ENCODE results near the gene DPPA2. TPM values are rescaled to one million over a fixed set of nuclear protein-coding genes. Genes with fewer than 3 reads are reported as not detected.

DPPA2 gene
- total and polyA plus RNA-seq, 12 donors, result not detected

- intact Hi-C loops (cut with DNase I), result no loop called here
- no peak for TF ChIP-seq POLR2A (IDR thresholded peaks at IDR 0.05)
- TF ChIP-seq, protein P1, sequence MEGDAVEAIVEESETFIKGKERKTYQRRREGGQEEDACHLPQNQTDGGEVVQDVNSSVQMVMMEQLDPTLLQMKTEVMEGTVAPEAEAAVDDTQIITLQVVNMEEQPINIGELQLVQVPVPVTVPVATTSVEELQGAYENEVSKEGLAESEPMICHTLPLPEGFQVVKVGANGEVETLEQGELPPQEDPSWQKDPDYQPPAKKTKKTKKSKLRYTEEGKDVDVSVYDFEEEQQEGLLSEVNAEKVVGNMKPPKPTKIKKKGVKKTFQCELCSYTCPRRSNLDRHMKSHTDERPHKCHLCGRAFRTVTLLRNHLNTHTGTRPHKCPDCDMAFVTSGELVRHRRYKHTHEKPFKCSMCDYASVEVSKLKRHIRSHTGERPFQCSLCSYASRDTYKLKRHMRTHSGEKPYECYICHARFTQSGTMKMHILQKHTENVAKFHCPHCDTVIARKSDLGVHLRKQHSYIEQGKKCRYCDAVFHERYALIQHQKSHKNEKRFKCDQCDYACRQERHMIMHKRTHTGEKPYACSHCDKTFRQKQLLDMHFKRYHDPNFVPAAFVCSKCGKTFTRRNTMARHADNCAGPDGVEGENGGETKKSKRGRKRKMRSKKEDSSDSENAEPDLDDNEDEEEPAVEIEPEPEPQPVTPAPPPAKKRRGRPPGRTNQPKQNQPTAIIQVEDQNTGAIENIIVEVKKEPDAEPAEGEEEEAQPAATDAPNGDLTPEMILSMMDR (IDR thresholded peaks at IDR 0.05), result no peak
- no peak overlapping the region for H3K27ac ChIP-seq
- no peak for DNase-seq
- H3K36me3 ChIP-seq (replicated peaks in 1 of 2), result no peaks in the 10 kb centered on the region
- H3K9me3 ChIP-seq (replicated peaks in 1 of 3), result no peaks in the 10 kb centered on the region
- WGBS, 4 donors, result 77 to 89% (median 81%) methylated on average over 5 of the region's 5 CpGs
- H3K4me3 ChIP-seq, result no peak overlapping the region
- H3K27me3 ChIP-seq, result no peaks in the 10 kb centered on the region
- peaks cover 0 to 7% of the 10 kb centered on the region in 2 donors for H3K4me1 ChIP-seq (replicated peaks in 1 of 2)
Measured at GRCh38 chr3:109331692-109332091, 15.4 kb upstream of the DPPA2 start.

DNA sequence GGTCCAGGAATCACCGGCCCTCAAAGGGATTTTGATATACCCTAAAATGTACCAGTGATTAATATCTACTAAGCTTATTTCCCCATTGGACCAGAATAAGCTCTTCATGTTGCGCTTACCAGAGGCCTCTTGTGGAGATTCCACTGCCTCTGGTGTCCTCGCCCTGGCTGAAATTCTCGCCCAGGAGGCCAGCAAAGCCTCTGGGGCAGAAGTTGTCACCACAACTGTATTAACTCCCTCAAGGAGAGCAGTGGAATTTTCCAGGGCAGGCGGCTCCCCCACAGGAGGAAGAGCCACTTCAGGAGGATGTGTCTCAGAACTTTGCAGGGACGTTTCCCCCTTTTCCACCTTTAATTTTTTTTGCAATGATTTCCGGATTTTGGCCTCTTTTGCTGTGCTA, 14.1 kb upstream of the DPPA2 start:
- H3K27ac ChIP-seq, result no peak overlapping the region
- no peak overlapping the region for H3K4me3 ChIP-seq
- no peaks in the 10 kb centered on the region for H3K4me1 ChIP-seq (replicated peaks in 1 of 2)
- H3K27me3 ChIP-seq, result no peaks in the 10 kb centered on the region
- no peaks in the 10 kb centered on the region for H3K36me3 ChIP-seq (replicated peaks in 1 of 2)
- H3K9me3 ChIP-seq (replicated peaks in 1 of 3), result no peaks in the 10 kb centered on the region
- no peak for TF ChIP-seq POLR2A (IDR thresholded peaks at IDR 0.05)
- TF ChIP-seq, protein P1 (IDR thresholded peaks at IDR 0.05), result no peak
- no peak for DNase-seq
- intact Hi-C loops (cut with DNase I), result no loop called here
- WGBS, 4 donors, result 80 to 85% (median 81%) methylated on average over 7 of the region's 7 CpGs

GRCh38 chr3:109328202-109328601, 11.9 kb upstream of the DPPA2 start:
- Histone ChIP-seq H3K9me3 (replicated peaks in 1 of 3) (no peaks in the 10 kb centered on the region), H3K4me1 (replicated peaks in 1 of 2) (no peaks in the 10 kb centered on the region), H3K27me3 (no peaks in the 10 kb centered on the region), H3K4me3 (no peak overlapping the region), H3K36me3 (replicated peaks in 1 of 2) (no peaks in the 10 kb centered on the region), H3K27ac (no peak overlapping the region)
- 71 to 85% (median 74%) methylated on average over 3 of the region's 3 CpGs for WGBS, 4 donors
- intact Hi-C loops (cut with DNase I), result no loop called here
- DNase-seq, result no peak
- no peak for TF ChIP-seq POLR2A (IDR thresholded peaks at IDR 0.05)
- TF ChIP-seq, protein P1 (IDR thresholded peaks at IDR 0.05), result no peak

GRCh38 chr3:109325657-109326056, 9.3 kb upstream of the DPPA2 start:
- TF ChIP-seq POLR2A (IDR thresholded peaks at IDR 0.05), result no peak
- TF ChIP-seq, protein P1 (IDR thresholded peaks at IDR 0.05), result no peak
- intact Hi-C loops (cut with DNase I), result no loop called here
- WGBS, 4 donors, result 64 to 73% (median 65%) methylated on average over 3 of the region's 3 CpGs
- Histone ChIP-seq H3K36me3 (replicated peaks in 1 of 2) (no peaks in the 10 kb centered on the region), H3K9me3 (replicated peaks in 1 of 3) (no peaks in the 10 kb centered on the region), H3K27ac (no peak overlapping the region), H3K27me3 (no peaks in the 10 kb centered on the region), H3K4me3 (no peak overlapping the region), H3K4me1 (replicated peaks in 1 of 2) (no peaks in the 10 kb centered on the region)
- DNase-seq, result no peak
